Gastroesophageal sphincter (tissue), 4 donors: ENCODE measurements around the gene ZG16B. TPM values are rescaled to one million over a fixed set of nuclear protein-coding genes. Genes with fewer than 3 reads are reported as not detected.

Experiments used
- ATAC-seq: fragments of 150-250 bp; one replicate; pipeline ENCODE4 v1.9.1; 2016; ENCODE audit warnings: mild to moderate bottlenecking, moderate library complexity
- H3K27ac ChIP-seq, 4 donors: fragments of 200-600 bp; sonication (generic) in 3 of 4; 1 replicate in 3 of 4; 2 replicates in 1 of 4; pipeline ENCODE4 v1.5.1; 2016 to 2019
- H3K27me3 ChIP-seq: fragments of 200-600 bp; sonication (generic); one replicate; pipeline ENCODE4 v1.5.1; 2019
- H3K36me3 ChIP-seq, 2 donors: fragments of 200-600 bp; sonication (generic); one replicate each; pipeline ENCODE4 v1.5.1; 2019; ENCODE audit warnings: control low read depth in 1 of 2
- H3K4me1 ChIP-seq, 3 donors: fragments of 200-600 bp; sonication (generic); 1 replicate in 2 of 3; 2 replicates in 1 of 3; pipeline ENCODE4 v1.5.1; 2016 to 2019; ENCODE audit warnings: control low read depth in 2 of 3
- H3K4me3 ChIP-seq, 2 donors: fragments of 200-600 bp; sonication (generic); one replicate each; pipeline ENCODE4 v1.5.1; 2019; ENCODE audit warnings: mild to moderate bottlenecking in 1 of 2, moderate library complexity in 1 of 2
- H3K9me3 ChIP-seq, 3 donors: fragments of 200-600 bp; sonication (generic); one replicate each; pipeline ENCODE4 v1.5.1; 2017 to 2019; ENCODE audit warnings: control low read depth in 2 of 3
- CTCF ChIP-seq, 4 experiments: fragments of 200-600 bp in 2 of 4; fragments of 450-650 bp in 2 of 4; sonication (generic) in 1 of 4; IDR thresholded peaks; one replicate each; pipeline ENCODE4 v1.5.1; 2017 to 2019; ENCODE audit warnings: antibody characterized with exemption in 4 of 4, mild to moderate bottlenecking in 2 of 4, moderate library complexity in 2 of 4
- EP300 ChIP-seq: sonication (generic); formaldehyde crosslinking; IDR thresholded peaks from one replicate; pipeline ENCODE4 v1.6.1; 2017; ENCODE audit warnings: antibody characterized with exemption, mild to moderate bottlenecking
- POLR2A ChIP-seq, 2 donors: fragments of 450-650 bp; IDR thresholded peaks; one replicate each; pipeline ENCODE4 v1.6.1; 2017; ENCODE audit warnings: antibody characterized with exemption in 2 of 2, mild to moderate bottlenecking in 2 of 2, moderate library complexity in 1 of 2
- POLR2AphosphoS5 ChIP-seq: sonication (generic); formaldehyde crosslinking; IDR thresholded peaks from one replicate; pipeline ENCODE4 v1.6.1; 2017; ENCODE audit warnings: antibody characterized with exemption
- WGBS, 2 donors: methylation state at CpG; one replicate each; pipeline ENCODE4 v1.1.5; 2018; ENCODE audit warnings: low coverage in 1 of 2; 5-methylcytosine and 5-hydroxymethylcytosine counted together
- total RNA-seq, 4 donors: library from RNA; depleted of rRNA; stranded (reverse); fragments of >200 nt; gene quantifications; one replicate each; pipeline ENCODE4 v1.1.0, GENCODE V29; 2016

Gene ZG16B
- total RNA-seq, 4 donors from 2014 or later, result 37.5 TPM; not detected in 3

GRCh38 chr16:2852731-2853507, 22.8 kb downstream of the ZG16B start:
- Histone ChIP-seq H3K27me3 (peaks cover 92% of the 10 kb centered on the region), H3K4me3 (no peak overlapping the region), H3K4me1 (peaks cover 0 to 6% (median 0%) of the 10 kb centered on the region in 3 donors), H3K9me3 (peaks cover 0 to 23% (median 0%) of the 10 kb centered on the region in 3 donors), H3K36me3 (no peaks in the 10 kb centered on the region), H3K27ac (no peak overlapping the region)
- no peak for TF ChIP-seq EP300
- TF ChIP-seq POLR2AphosphoS5, result no peak
- no peak for TF ChIP-seq POLR2A (IDR thresholded peaks at IDR 0.05)
- no peak for TF ChIP-seq CTCF (IDR thresholded peaks at IDR 0.05)
- ATAC-seq, result no peak
- WGBS, 2 donors, result 32% methylated on average over 9 of the region's 56 CpGs; no CpG with 5 or more reads in 1 of the 2 donors

DNA sequence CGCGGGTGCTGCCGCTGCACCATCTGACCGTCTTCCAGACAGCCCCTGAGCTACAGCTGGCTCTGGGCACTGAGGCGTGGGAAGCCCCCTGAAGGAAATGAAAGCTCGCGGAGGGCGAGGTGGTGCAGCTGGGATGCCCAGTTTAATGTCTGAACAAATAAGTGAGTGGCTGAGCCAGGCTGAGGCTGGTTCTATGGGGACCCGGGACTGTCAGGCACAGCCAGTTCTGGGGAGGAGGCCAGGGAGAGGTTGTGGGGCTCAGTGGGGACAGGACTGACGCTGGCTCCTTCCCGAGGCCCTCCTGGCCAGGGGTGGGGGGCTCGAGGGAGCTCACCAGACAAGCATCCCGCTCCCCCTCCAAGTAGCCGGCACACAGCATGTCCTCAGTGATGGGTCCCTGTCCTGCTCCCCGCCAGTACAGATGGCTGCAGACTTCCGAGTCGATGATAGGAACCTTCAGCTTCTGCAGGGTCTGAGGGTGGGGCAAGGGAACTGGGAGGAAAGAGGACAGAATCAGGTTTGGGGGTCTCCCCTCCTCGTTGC, 23.5 kb downstream of the ZG16B start:
- no peak for ATAC-seq
- no peak for TF ChIP-seq POLR2AphosphoS5
- no peak for TF ChIP-seq EP300
- no peak for TF ChIP-seq POLR2A (IDR thresholded peaks at IDR 0.05)
- no peak for TF ChIP-seq CTCF (IDR thresholded peaks at IDR 0.05)
- H3K27ac ChIP-seq, result no peak overlapping the region
- WGBS, 2 donors, result 72 to 89% methylated on average over 2 to 3 of the region's 18 CpGs
- no peak overlapping the region for H3K4me3 ChIP-seq
- H3K4me1 ChIP-seq, result peaks cover 0 to 10% (median 0%) of the 10 kb centered on the region in 3 donors
- H3K9me3 ChIP-seq, result peaks cover 0 to 18% (median 0%) of the 10 kb centered on the region in 3 donors
- no peaks in the 10 kb centered on the region for H3K36me3 ChIP-seq
- peaks cover 93% of the 10 kb centered on the region for H3K27me3 ChIP-seq

DNA sequence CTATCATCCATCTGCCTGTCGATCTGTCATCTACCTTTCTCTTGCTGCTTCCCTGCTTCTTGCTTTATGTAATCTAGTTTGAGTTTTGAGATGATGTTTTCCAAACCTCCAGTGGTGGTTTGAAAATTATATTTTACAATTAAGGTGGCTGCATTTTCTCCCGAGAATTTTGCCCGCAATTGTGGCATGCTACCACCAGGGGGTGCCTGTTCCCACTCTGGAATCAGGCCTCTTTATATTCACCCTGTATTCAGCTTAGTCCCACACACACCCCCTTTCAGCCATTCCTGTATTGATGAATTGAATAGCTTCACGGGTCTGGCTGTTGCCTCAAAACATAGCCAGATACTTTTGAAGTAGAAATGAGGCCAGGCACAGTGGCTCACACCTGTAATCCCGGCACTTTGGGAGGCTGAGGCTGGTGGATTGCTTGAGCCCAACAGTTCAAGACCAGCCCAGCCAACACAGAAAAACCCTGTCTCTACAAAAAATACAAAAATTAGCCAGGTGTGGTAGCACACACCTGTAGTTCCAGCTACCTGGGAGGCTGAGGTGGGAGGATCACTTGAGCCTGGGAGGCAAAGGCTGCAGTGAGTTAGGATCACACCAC, 24.7 kb downstream of the ZG16B start:
- Histone ChIP-seq H3K27me3 (peaks cover 93% of the 10 kb centered on the region), H3K4me1 (peaks cover 0 to 10% (median 0%) of the 10 kb centered on the region in 3 donors), H3K36me3 (no peaks in the 10 kb centered on the region), H3K9me3 (peaks cover 0 to 18% (median 0%) of the 10 kb centered on the region in 3 donors), H3K4me3 (no peak overlapping the region), H3K27ac (no peak overlapping the region)
- ATAC-seq, result no peak
- no peak for TF ChIP-seq EP300
- no peak for TF ChIP-seq POLR2A (IDR thresholded peaks at IDR 0.05)
- WGBS, 2 donors, result 32 to 48% methylated on average over 3 to 4 of the region's 5 CpGs

DNA sequence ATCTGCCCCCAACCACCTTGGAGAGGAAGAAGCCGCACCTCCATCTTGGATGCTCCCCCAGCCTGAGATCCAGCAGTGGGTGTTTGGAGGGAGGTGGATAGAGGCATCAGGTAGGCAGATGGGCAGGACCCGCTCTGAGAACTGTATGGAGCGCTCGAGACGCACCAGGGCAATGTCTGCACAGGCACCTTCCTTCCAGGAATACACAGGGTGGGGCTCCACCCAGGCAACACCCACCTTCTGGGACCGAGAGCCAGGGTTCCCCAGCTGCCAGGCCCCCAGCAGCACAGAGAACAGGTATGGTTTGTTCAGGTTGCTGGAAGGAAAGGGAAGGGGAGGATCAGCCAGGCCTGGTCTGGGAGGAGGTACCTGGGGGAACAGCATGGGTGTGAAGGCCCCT, 25.4 kb downstream of the ZG16B start:
- no CpG with 5 or more reads among the region's 6 CpGs for WGBS, 2 donors
- Histone ChIP-seq H3K4me3 (no peak overlapping the region), H3K27me3 (peaks cover 93% of the 10 kb centered on the region), H3K27ac (no peak overlapping the region), H3K9me3 (peaks cover 0 to 25% (median 0%) of the 10 kb centered on the region in 3 donors), H3K4me1 (peaks cover 0 to 10% (median 0%) of the 10 kb centered on the region in 3 donors), H3K36me3 (no peaks in the 10 kb centered on the region)
- no peak for ATAC-seq
- TF ChIP-seq POLR2AphosphoS5, result no peak

DNA sequence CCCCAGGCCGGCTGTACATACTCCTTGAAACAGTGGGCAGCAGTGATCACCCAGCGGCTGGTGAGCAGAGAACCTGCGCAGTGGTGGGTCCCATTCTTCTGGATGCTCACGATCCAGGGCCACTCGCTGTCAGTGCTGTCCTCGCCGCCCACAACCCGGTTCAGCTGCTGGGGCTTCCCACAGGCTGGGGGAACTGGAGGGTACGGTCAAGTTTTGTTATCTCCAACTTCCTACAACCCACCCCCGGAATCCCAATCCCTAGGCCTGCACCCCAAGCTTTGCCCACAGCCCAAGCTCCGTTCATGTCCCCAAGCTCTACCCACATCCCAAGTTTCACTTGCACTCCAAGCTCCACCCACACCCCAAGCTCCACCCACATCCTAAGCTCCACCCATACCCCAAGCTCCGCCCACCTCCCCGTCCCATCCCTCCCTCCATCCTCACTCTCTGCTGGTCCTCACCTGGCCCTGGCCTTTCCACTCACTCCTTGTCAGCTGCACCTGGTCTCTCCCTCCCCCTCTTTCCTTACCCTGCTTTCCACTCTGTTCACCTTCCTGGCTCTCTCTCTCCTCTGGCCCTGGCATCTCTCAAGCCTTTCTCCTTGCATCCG, 26.1 kb downstream of the ZG16B start:
- Histone ChIP-seq H3K9me3 (peaks cover 0 to 31% (median 0%) of the 10 kb centered on the region in 3 donors), H3K27ac (no peak overlapping the region), H3K4me3 (no peak overlapping the region), H3K4me1 (peaks cover 0 to 10% (median 0%) of the 10 kb centered on the region in 3 donors), H3K36me3 (no peaks in the 10 kb centered on the region), H3K27me3 (peaks cover 92% of the 10 kb centered on the region)
- ATAC-seq, result no peak
- TF ChIP-seq POLR2A (IDR thresholded peaks at IDR 0.05), result no peak
- TF ChIP-seq EP300, result no peak
- no peak for TF ChIP-seq CTCF (IDR thresholded peaks at IDR 0.05)
- no peak for TF ChIP-seq POLR2AphosphoS5
- 50 to 76% methylated on average over 2 to 13 of the region's 14 CpGs for WGBS, 2 donors
